Type B pancreatic cell (in vitro differentiated cells): ENCODE results near the gene HADHA. TPM values are rescaled to one million over a fixed set of nuclear protein-coding genes. Genes with fewer than 3 reads are reported as not detected.

Source experiments
- DNase-seq: peaks from one replicate; pipeline ENCODE4 v3.0.0; 2021; ENCODE audit warnings: mixed read lengths; ENCODE audit not compliant: unreplicated experiment; ENCODE audit errors: extremely low spot score
- H3K27ac Mint-ChIP-seq: 2 replicates; pipeline ENCODE4 v1.8.0; 2021; ENCODE audit warnings: mild to moderate bottlenecking, mixed read lengths
- H3K27me3 Mint-ChIP-seq: 2 replicates; pipeline ENCODE4 v1.8.0; 2021; ENCODE audit warnings: mixed read lengths
- H3K36me3 Mint-ChIP-seq: 2 replicates; pipeline ENCODE4 v1.8.0; 2021; ENCODE audit warnings: mixed read lengths
- H3K4me1 Mint-ChIP-seq: one replicate; pipeline ENCODE4 v1.8.0; 2021; ENCODE audit warnings: mixed read lengths; ENCODE audit not compliant: unreplicated experiment
- H3K4me3 Mint-ChIP-seq: 2 replicates; pipeline ENCODE4 v1.8.0; 2021; ENCODE audit warnings: mild to moderate bottlenecking, mixed read lengths
- H3K9me3 Mint-ChIP-seq: 2 replicates; pipeline ENCODE4 v1.8.0; 2021; ENCODE audit warnings: mixed read lengths
- total RNA-seq: library from RNA; stranded (reverse); gene quantifications from 2 replicates; pipeline ENCODE4 v1.2.1, GENCODE V29; 2021; ENCODE audit warnings: low replicate concordance
- TF ChIP-seq, protein P1 (sequence below): fragments of 200-600 bp; sonication (generic); conservative IDR thresholded peaks from 2 replicates; pipeline ENCODE4 v1.5.0; 2021; ENCODE audit warnings: antibody characterized with exemption, mild to moderate bottlenecking

HADHA gene
- total RNA-seq, 1 donor from 2014 or later, result 137 TPM

DNA sequence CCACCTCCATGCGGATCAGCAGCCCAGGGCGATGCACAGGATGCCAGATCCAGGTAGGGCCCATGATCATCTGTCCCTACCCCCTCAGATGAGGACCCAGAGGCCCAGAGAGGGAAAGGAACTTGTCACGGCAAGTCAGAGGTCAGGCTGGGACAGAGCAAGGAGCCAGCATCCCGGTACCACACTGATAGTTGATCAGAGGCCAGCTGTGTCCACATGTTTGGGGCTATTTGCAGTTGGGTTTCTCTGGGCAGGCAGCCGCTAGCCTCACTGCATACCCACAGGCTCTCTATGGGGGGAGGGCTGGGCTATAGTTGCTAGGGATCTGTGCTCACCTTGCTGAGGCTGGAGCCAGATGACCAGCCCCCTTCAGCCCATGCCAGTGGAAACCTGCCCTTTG, 62.0 kb downstream of the HADHA start:
- TF ChIP-seq, protein P1, sequence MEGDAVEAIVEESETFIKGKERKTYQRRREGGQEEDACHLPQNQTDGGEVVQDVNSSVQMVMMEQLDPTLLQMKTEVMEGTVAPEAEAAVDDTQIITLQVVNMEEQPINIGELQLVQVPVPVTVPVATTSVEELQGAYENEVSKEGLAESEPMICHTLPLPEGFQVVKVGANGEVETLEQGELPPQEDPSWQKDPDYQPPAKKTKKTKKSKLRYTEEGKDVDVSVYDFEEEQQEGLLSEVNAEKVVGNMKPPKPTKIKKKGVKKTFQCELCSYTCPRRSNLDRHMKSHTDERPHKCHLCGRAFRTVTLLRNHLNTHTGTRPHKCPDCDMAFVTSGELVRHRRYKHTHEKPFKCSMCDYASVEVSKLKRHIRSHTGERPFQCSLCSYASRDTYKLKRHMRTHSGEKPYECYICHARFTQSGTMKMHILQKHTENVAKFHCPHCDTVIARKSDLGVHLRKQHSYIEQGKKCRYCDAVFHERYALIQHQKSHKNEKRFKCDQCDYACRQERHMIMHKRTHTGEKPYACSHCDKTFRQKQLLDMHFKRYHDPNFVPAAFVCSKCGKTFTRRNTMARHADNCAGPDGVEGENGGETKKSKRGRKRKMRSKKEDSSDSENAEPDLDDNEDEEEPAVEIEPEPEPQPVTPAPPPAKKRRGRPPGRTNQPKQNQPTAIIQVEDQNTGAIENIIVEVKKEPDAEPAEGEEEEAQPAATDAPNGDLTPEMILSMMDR, result no peak
- Mint-ChIP-seq H3K27me3 (peaks cover 26% of the 10 kb centered on the region), H3K4me3 (no peak overlapping the region), H3K9me3 (no peaks in the 10 kb centered on the region), H3K36me3 (peaks cover 4% of the 10 kb centered on the region), H3K27ac (no peak overlapping the region), H3K4me1 (peaks cover 14% of the 10 kb centered on the region)
- DNase-seq, result no peak

DNA sequence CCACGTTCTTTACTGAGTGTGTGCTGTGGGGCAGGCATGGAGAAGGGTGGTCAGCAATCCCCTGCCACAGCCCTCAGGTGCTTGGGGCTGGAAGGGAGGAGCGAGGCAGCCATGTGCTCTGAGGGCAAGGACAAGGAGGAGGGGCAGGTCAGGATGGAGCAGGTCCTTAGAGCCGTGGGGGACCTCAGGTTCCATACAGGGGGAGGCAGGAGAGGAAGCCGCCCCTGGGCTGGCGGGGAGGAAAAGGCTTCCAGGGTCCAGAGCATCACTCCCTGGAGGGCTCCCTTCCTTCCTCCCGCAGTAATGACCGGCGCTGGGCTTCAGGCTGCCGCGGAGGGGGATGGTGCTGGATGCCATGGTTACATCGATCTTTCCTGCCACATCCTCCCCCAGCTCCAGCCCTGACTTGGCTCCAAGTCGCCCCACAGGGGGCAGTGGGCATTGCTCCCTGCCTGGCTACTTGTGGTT, 65.0 kb downstream of the HADHA start:
- Mint-ChIP-seq H3K27ac (no peak overlapping the region), H3K27me3 (peaks cover 29% of the 10 kb centered on the region), H3K9me3 (no peaks in the 10 kb centered on the region), H3K4me3 (peak overlapping the region; percentile 78), H3K4me1 (peaks cover 23% of the 10 kb centered on the region), H3K36me3 (peaks cover 4% of the 10 kb centered on the region)
- TF ChIP-seq, protein P1, result no peak
- no peak for DNase-seq

DNA sequence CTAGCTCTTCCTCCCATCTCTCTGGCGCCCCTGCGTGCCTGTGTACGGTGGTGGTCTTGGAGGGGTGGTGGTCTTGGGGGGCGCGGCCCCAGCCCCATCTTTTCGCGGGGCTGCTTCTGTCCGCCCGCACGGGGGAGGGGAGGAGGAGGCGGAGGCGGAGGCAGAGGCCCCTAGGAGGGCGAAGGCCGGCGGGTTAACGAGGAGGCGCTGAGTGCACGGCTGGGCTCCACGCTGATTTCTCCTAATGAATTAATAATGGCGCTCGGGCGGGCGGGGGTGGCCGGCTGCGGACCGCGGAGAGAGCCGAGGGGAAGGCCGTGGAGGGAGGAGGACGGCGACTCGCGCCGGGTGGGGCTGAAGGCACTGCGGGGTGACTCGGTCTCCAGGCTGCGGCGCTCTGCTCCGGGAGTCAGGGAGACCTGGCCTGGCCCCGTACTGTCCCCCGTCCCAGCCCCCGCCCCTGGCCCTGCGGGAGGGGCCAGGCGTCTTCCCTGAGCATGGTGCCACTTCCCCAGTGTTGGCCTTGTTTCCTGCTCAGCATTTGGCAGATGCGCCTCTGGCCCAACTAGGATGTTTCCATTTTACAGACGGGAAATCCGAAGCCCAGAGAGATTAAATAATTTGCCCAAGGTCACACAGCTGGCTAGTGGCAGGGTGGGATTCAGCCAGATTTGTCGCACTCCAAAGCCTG, 65.5 kb downstream of the HADHA start:
- Mint-ChIP-seq H3K27me3 (peaks cover 32% of the 10 kb centered on the region), H3K4me1 (peaks cover 26% of the 10 kb centered on the region), H3K27ac (no peak overlapping the region), H3K4me3 (peak overlapping the region; percentile 78), H3K36me3 (peaks cover 3% of the 10 kb centered on the region), H3K9me3 (no peaks in the 10 kb centered on the region)
- TF ChIP-seq, protein P1, result no peak
- no peak for DNase-seq

DNA sequence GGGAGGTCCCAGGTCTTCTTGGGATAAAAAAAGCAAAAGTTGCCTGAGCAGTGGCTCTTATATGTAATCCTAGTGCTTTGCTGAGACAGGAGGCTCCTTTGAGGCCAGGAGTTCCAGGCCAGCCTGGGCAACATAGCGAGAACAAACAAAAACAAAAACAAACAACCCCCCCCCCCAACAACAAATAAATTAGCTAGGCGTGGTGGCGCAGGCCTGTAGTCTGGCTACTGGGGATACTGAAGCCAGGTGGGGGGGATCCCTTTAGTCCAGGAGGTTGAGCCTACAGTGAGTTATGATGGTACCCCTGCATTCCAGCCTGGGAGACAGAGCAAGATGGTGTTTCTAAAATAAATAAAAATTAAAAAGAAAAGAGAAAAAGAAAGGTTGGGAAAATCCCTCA, 66.2 kb downstream of the HADHA start:
- Mint-ChIP-seq H3K9me3 (no peaks in the 10 kb centered on the region), H3K27ac (no peak overlapping the region), H3K27me3 (peaks cover 28% of the 10 kb centered on the region), H3K36me3 (no peaks in the 10 kb centered on the region), H3K4me3 (no peak overlapping the region), H3K4me1 (peaks cover 26% of the 10 kb centered on the region)
- TF ChIP-seq, protein P1, result no peak
- no peak for DNase-seq

DNA sequence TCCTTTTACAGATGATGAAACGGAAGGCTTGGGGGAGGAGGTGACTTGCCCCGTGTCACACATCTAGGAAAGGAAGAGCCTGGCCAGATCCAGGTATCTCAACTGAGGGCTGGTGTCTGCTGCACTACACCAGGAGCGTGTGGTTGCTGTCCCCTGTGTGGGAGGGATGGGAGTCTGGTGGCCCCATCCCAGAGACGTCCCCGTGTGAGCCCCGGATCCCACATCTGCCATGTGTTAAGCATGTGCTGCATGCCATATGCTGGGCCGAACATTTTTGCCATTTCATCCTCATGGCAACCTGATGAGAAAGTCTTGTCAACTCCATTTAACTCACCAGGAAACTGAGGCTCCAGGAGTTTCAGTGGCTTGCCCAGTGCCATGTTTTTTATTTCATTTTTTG, 67.3 kb downstream of the HADHA start:
- no peak for DNase-seq
- no peak overlapping the region for H3K4me3 Mint-ChIP-seq
- TF ChIP-seq, protein P1, result no peak
- no peak overlapping the region for H3K27ac Mint-ChIP-seq
- H3K36me3 Mint-ChIP-seq, result no peaks in the 10 kb centered on the region
- H3K27me3 Mint-ChIP-seq, result peaks cover 28% of the 10 kb centered on the region
- no peaks in the 10 kb centered on the region for H3K9me3 Mint-ChIP-seq
- peaks cover 26% of the 10 kb centered on the region for H3K4me1 Mint-ChIP-seq
